Stimulated activated CD4-positive, alpha-beta T cell treated with anti-CD3 and anti-CD28 coated beads, TNF-alpha, amount 100 ng/mL, for 48 hours (primary cell): ENCODE results near the gene DNAJA1.
"Not testable (repeated sequence)": the region's sequence is repeated elsewhere in the genome, so short reads cannot be mapped to it uniquely, and the experiment has no call there.

Source experiments
- DNase-seq, 3 donors: peaks; one replicate each; pipeline ENCODE4 v3.0.0-alpha.2; 2020; ENCODE audit warnings: low read depth in 3 of 3

Gene DNAJA1

DNA sequence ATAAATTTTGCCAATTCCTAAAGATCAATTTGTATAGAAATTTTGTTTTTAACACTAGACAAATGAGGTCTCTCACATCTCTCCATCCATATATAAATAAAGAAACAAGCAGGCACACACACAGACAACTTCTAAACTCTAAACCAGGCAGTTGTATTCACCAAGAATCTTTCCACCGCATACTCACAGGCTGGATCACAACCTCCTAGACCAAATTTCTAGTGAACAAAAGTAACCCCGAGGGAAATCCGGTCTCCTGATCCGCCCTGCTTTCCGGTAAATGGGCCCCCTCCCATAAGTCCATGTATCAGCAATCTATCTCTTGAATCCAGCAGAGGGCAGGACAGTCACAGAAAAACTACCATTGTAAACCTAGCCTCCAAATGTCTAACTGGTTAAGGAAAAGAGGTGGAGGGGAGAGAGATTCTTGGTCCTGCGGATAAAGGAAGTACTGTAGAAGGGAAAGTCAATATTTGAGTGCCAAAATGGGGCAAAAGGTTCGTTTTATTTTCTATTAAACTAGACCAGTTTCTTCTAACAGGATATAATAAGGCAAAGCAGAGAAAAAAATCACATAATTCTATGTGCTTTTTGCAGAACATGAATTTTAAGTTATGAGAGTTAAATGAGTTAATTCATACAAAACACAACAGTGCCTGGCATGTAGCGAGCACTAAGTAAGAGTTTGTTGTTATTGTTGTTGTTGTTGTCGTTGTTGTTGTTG is 56.2 kb downstream of the DNAJA1 start:
- peak; percentile 39 to 49 (median 47) for DNase-seq

DNA sequence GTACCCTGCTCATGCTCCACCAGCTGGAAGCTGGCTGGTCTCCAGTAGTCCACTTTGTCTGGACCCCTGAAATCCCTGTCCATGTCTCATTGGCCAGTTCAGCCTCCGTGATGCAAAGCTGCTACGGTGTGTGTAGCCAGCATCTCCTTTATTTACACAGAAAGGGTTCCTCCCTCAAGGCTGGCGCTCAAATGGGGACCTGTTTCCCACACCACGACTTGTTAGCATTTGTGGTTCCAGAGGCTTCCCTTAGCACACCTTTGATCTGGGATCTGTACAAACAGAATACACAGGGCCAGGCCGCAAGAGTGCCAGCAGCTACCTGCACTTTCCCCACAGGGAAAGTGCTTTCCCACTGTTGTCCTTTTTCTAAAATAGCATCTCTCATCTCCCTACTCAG is 57.1 kb downstream of the DNAJA1 start:
- no peak for DNase-seq

DNA sequence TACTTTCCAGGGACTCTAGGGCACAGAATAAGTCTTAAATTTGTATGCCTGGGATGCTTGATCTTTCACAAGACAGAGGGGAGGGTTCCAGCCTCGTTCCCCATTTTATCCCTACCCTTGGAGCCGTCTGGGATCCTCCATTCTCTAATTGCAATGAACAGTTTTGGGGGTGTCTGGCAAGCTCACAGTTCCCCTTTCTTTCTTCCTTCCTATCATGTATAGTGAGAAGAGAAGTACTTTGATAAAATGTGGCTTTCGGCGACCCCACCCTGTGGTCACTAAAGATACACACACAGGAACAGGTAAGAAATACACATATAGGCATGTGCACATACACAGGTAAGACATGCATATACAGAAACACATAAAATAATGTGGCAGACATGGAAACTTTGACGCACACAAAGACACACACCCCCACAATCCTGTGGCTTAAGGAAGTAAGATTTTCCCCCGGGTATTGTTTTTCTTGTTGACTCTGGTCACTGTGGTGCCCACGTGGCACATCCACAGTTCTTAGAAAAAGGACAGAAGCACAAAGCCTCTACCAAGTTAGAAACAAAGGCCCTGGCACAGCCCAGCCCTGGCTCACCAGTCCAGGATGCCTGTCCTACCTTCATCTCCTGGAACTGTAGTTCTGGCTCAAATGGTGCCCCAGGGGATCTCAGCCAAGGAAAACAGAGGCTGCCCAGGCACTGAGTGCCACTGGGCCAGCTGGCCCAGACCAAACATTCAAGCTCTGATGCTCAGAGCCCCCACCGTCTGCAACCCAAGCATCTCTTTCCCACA is 57.7 kb downstream of the DNAJA1 start:
- DNase-seq, result no peak

DNA sequence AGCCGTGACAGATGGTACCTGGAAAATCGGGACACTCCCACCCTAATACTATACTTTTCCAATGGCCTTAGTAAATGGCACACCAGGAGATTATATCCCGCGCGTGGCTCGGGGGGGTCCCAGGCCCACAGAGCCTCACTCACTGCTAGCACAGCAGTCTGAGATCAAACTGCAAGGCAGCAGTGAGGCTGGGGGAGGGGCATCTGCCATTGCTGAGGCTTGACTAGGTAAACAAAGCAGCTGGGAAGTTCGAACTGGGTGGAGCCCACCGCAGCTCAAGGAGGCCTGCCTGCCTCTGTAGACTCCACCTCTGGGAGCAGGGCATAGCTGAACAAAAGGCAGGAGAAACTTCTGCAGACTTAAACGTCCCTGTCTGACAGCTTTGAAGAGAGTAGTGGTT is 60.6 kb downstream of the DNAJA1 start:
- not testable (repeated sequence) for DNase-seq
